ENCODE measurements around the gene DPP4. TPM values are rescaled to one million over a fixed set of nuclear protein-coding genes. Genes with fewer than 3 reads are reported as not detected.

Gene DPP4
- total and polyA plus RNA-seq, 2 experiments from 2014 or later, result 149 to 218 TPM

DNA sequence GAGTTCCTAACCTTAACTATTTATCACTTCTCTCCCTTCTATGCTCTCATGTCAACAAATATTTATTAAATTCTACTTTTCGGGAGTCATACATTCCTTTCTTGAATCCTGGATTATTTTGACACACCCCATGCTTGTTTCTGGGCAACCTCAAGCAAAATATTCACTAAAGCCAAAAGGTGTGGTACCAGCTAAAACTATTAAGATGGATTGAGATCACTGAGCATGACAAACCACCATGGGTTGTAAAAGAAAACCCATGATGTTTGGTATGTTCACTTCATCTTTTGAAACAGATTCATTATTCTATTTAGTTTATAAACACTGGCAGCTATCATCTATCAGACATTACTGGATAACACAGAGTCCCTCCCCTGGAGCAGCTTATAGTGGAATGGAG is 32.5 kb downstream of the DPP4 start:
- no peaks in the 10 kb centered on the region for H3K79me2 ChIP-seq
- no peaks in the 10 kb centered on the region for H3K36me3 ChIP-seq (replicated peaks; ENCODE audit: insufficient read depth, low read depth)
- no peaks in the 10 kb centered on the region for H3K9me3 ChIP-seq (ENCODE audit: low read depth)
- no peak overlapping the region for H3K4me3 ChIP-seq
- H3K9me2 ChIP-seq (replicated peaks; ENCODE audit: insufficient read depth), result no peaks in the 10 kb centered on the region
- no peak overlapping the region for H3K4me2 ChIP-seq
- no peak overlapping the region for H2AFZ ChIP-seq
- no peaks in the 10 kb centered on the region for H3K27me3 ChIP-seq
- 55% methylated on average over 1 of the region's 1 CpG for WGBS (ENCODE audit: low lambda C conversion rate, missing lambda C conversion rate)
- H4K20me1 ChIP-seq (ENCODE audit: insufficient read depth, poor library complexity, severe bottlenecking), result no peaks in the 10 kb centered on the region
- no peaks in the 10 kb centered on the region for H3K4me1 ChIP-seq (ENCODE audit: insufficient read depth)
- DNase-seq (ENCODE audit: low spot score), result no peak
- H3K27ac ChIP-seq, result no peak overlapping the region
- TF ChIP-seq EZH2phosphoT487 (IDR thresholded peaks at IDR 0.05; ENCODE audit: low read depth, severe bottlenecking, unreplicated experiment) (no peak), EZH2 (IDR thresholded peaks at IDR 0.05; ENCODE audit: borderline replicate concordance) (no peak)
- TF ChIP-seq, protein P1, sequence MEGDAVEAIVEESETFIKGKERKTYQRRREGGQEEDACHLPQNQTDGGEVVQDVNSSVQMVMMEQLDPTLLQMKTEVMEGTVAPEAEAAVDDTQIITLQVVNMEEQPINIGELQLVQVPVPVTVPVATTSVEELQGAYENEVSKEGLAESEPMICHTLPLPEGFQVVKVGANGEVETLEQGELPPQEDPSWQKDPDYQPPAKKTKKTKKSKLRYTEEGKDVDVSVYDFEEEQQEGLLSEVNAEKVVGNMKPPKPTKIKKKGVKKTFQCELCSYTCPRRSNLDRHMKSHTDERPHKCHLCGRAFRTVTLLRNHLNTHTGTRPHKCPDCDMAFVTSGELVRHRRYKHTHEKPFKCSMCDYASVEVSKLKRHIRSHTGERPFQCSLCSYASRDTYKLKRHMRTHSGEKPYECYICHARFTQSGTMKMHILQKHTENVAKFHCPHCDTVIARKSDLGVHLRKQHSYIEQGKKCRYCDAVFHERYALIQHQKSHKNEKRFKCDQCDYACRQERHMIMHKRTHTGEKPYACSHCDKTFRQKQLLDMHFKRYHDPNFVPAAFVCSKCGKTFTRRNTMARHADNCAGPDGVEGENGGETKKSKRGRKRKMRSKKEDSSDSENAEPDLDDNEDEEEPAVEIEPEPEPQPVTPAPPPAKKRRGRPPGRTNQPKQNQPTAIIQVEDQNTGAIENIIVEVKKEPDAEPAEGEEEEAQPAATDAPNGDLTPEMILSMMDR (IDR thresholded peaks at IDR 0.05; ENCODE audit: poor library complexity), result no peak

DNA sequence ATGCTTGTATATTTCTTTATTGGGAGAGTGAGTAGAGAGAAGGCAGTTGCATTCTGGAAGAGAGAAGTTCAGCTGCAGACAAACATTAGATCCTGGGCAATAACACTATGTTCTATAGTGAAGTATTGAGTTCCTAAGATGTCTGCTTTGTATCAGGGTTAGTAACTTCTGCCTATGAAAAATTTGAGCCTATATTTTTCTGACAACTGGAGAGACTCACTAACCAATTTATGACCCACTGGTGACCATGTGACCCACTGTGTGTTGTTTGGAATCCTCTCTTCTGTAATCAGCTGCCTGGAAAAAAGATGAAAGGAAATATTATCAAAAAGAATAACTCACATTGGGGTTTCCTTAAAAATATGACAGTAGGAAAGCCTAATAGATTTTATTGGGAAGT is 35.3 kb downstream of the DPP4 start:
- H3K79me2 ChIP-seq, result no peaks in the 10 kb centered on the region
- H2AFZ ChIP-seq, result no peak overlapping the region
- no peaks in the 10 kb centered on the region for H3K27me3 ChIP-seq
- H3K9me3 ChIP-seq (ENCODE audit: low read depth), result no peaks in the 10 kb centered on the region
- DNase-seq (ENCODE audit: low spot score), result no peak
- H3K9me2 ChIP-seq (replicated peaks; ENCODE audit: insufficient read depth), result no peaks in the 10 kb centered on the region
- no peaks in the 10 kb centered on the region for H4K20me1 ChIP-seq (ENCODE audit: insufficient read depth, poor library complexity, severe bottlenecking)
- no peak overlapping the region for H3K27ac ChIP-seq
- no peak overlapping the region for H3K4me3 ChIP-seq
- H3K36me3 ChIP-seq (replicated peaks; ENCODE audit: insufficient read depth, low read depth), result no peaks in the 10 kb centered on the region
- TF ChIP-seq, protein P1 (IDR thresholded peaks at IDR 0.05; ENCODE audit: poor library complexity), result no peak
- no peak for TF ChIP-seq EZH2 (IDR thresholded peaks at IDR 0.05; ENCODE audit: borderline replicate concordance)
- no peak overlapping the region for H3K4me2 ChIP-seq
- H3K4me1 ChIP-seq (ENCODE audit: insufficient read depth), result no peaks in the 10 kb centered on the region

DNA sequence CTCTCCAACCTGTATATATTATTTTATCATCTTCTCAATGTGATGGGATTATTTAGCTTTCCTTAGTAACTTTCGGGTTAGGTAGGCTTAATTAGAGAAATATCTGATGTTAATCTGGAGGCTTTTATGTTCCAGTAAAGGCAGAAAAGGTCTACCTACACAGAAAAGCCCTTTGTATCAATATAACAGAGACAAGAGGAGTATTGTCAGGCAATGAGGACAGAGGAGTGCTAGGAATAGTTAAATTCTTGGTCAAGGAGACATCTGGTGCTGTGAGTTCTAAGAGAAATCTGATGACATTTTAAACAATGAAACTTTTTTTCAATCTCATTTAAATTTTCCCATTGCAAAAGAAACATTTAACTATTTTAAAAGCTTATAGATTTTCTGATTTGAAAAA is 36.1 kb downstream of the DPP4 start:
- H3K79me2 ChIP-seq, result no peaks in the 10 kb centered on the region
- H3K9me2 ChIP-seq (replicated peaks; ENCODE audit: insufficient read depth), result no peaks in the 10 kb centered on the region
- no peak for DNase-seq (ENCODE audit: low spot score)
- H3K36me3 ChIP-seq (replicated peaks; ENCODE audit: insufficient read depth, low read depth), result no peaks in the 10 kb centered on the region
- no peaks in the 10 kb centered on the region for H4K20me1 ChIP-seq (ENCODE audit: insufficient read depth, poor library complexity, severe bottlenecking)
- no peak overlapping the region for H3K4me3 ChIP-seq
- TF ChIP-seq, protein P1 (IDR thresholded peaks at IDR 0.05; ENCODE audit: poor library complexity), result no peak
- TF ChIP-seq EZH2 (IDR thresholded peaks at IDR 0.05; ENCODE audit: borderline replicate concordance) (no peak), EZH2phosphoT487 (IDR thresholded peaks at IDR 0.05; ENCODE audit: low read depth, severe bottlenecking, unreplicated experiment) (no peak)
- no peaks in the 10 kb centered on the region for H3K4me1 ChIP-seq (ENCODE audit: insufficient read depth)
- H3K27ac ChIP-seq, result no peak overlapping the region
- no peak overlapping the region for H2AFZ ChIP-seq
- H3K4me2 ChIP-seq, result no peak overlapping the region
- no peaks in the 10 kb centered on the region for H3K27me3 ChIP-seq
- no peaks in the 10 kb centered on the region for H3K9me3 ChIP-seq (ENCODE audit: low read depth)
- WGBS (ENCODE audit: low lambda C conversion rate, missing lambda C conversion rate), result 68% methylated on average over 1 of the region's 1 CpG
